Nephron progenitor cell (in vitro differentiated cells): ENCODE data around the gene ZMYND8.
"Not testable (repeated sequence)": the region's sequence is repeated elsewhere in the genome, so short reads cannot be mapped to it uniquely, and the experiment has no call there.

Source experiments
- DNase-seq: peaks from one replicate; pipeline ENCODE4 v3.0.0; 2021
- H3K27ac Mint-ChIP-seq: 2 replicates; pipeline ENCODE4 v1.8.0; 2021; ENCODE audit warnings: mild to moderate bottlenecking, moderate library complexity, mixed read lengths
- H3K27me3 Mint-ChIP-seq: 2 replicates; pipeline ENCODE4 v1.8.0; 2021; ENCODE audit warnings: mild to moderate bottlenecking, low read depth, mixed read lengths; ENCODE audit not compliant: poor library complexity
- H3K36me3 Mint-ChIP-seq: 2 replicates; pipeline ENCODE4 v1.8.0; 2021; ENCODE audit warnings: low read depth, mixed read lengths
- H3K4me1 Mint-ChIP-seq: 2 replicates; pipeline ENCODE4 v1.8.0; 2021; ENCODE audit warnings: mixed read lengths
- H3K4me3 Mint-ChIP-seq: 2 replicates; pipeline ENCODE4 v1.8.0; 2021; ENCODE audit warnings: mild to moderate bottlenecking, moderate library complexity, mixed read lengths
- H3K9me3 Mint-ChIP-seq: 2 replicates; pipeline ENCODE4 v1.8.0; 2021; ENCODE audit warnings: mild to moderate bottlenecking, moderate library complexity, mixed read lengths
- CTCF ChIP-seq: fragments of 200-600 bp; sonication (generic); IDR thresholded peaks from 2 replicates; pipeline ENCODE4 v1.5.0; 2021; ENCODE audit warnings: antibody characterized with exemption

ZMYND8 gene

GRCh38 chr20:47380481-47380880 lies 24.0 kb upstream of the ZMYND8 start:
- Mint-ChIP-seq H3K4me1 (peaks cover 28% of the 10 kb centered on the region), H3K27ac (no peak overlapping the region), H3K27me3 (peaks cover 8% of the 10 kb centered on the region)

DNA sequence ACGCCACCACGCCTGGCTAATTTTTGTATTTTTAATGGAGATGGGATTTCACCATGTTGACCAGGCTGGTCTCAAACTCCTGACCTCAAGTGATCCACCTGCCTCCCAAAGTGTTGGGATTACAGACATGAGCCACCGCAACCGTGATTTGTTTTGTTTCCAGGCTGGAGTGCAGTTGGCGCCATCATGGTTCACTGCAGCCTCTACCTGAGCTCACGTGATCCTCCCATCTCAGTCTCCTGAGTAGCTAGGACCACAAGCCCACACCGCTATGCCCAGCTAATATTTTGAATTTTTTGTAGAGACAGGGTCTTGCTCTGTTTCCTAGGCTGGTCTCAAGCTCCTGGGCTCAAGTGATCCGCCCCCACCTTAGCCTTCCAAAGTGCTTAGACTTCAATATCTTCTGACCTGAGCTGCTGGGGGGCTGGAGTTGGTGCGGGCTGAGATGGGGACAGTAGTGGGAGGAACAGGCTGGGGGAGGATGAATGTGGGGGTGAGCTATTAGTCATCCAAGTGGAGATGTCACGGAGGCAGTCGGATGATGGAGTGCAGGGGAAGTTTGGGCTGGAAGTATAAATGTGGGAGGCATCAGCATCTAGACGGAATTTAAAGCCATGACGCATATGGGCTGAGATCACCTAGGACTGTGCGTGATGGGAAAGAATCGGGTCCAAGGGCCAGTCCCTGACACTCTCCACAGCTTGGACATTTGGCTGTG lies 23.1 kb upstream of the ZMYND8 start:
- Mint-ChIP-seq H3K27me3 (peaks cover 8% of the 10 kb centered on the region), H3K9me3 (no peaks in the 10 kb centered on the region), H3K27ac (peak overlapping the region; percentile 18), H3K4me1 (peaks cover 28% of the 10 kb centered on the region), H3K36me3 (no peaks in the 10 kb centered on the region), H3K4me3 (no peak overlapping the region)
- DNase-seq = no peak
- no peak for TF ChIP-seq CTCF

More at GRCh38 chr20:47380481-47380880, 24.0 kb upstream of the ZMYND8 start:
- no peak for TF ChIP-seq CTCF
- H3K36me3 Mint-ChIP-seq = no peaks in the 10 kb centered on the region
- DNase-seq = no peak
- H3K4me3 Mint-ChIP-seq = no peak overlapping the region
- no peaks in the 10 kb centered on the region for H3K9me3 Mint-ChIP-seq

DNA sequence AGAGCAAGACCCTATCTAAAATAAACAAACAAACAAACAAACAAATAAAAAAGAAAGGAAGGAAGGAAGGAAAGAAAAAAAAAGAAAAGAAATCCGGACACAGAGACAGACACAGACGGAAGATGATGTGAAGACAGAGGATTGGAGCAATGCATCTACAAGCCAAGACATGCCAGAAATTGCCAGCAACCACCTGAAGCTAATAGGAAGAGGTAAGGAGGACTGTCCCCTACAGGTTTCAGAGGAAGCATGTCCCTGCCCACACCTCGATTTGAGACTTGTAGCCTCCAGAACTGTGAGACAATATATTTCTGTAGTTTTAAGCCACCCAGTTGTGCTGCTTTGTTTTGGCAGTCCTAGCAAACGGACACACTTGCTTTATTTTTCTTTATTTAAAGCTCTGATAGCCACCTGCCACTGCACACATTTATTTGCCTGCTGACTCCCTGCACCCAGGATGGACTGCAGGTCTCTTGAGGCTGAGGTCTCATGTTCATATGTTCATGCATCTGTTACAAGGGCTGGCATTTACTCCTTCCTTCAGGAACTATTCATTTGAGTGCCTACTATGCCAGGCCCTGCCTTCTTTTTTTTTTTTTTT lies 20.7 kb upstream of the ZMYND8 start:
- TF ChIP-seq CTCF = no peak
- DNase-seq = no peak
- Mint-ChIP-seq H3K27me3 (peaks cover 6% of the 10 kb centered on the region), H3K27ac (no peak overlapping the region), H3K4me1 (peaks cover 22% of the 10 kb centered on the region), H3K4me3 (no peak overlapping the region), H3K36me3 (no peaks in the 10 kb centered on the region), H3K9me3 (no peaks in the 10 kb centered on the region)

DNA sequence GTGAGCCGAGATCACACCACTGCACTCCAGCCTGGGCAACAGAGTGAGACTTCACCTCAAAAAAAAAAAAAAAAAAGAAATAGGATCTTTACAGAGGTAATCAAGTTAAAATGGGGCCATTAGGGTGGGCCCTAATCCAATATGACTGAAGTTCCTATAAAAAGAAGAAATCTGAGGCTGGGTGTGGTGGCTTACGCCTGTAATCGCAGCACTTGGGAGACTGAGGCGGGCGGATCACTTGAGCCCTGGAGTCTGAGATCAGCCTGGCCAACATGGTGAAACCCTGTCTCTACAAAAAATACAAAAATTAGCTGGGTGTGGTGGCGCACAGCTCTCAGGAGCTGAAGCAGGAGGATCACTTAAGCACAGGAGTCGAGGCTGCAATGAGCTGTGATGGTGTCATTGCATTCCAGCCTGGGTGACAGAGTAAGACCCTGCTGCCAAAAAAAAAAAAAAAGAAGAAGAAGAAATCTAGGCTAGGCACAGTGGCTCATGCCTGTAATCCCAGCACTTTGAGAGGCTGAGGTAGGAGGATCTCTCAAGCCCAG lies 19.7 kb upstream of the ZMYND8 start:
- not testable (repeated sequence) for H3K27ac Mint-ChIP-seq, H3K9me3 Mint-ChIP-seq, H3K27me3 Mint-ChIP-seq, H3K36me3 Mint-ChIP-seq, H3K4me3 Mint-ChIP-seq, DNase-seq
- peaks cover 28% of the 10 kb centered on the region for H3K4me1 Mint-ChIP-seq

GRCh38 chr20:47374121-47374520 lies 17.6 kb upstream of the ZMYND8 start:
- H3K27me3 Mint-ChIP-seq, H3K36me3 Mint-ChIP-seq, H3K9me3 Mint-ChIP-seq, H3K27ac Mint-ChIP-seq, DNase-seq, H3K4me3 Mint-ChIP-seq: not testable (repeated sequence)
- H3K4me1 Mint-ChIP-seq = peaks cover 23% of the 10 kb centered on the region

DNA sequence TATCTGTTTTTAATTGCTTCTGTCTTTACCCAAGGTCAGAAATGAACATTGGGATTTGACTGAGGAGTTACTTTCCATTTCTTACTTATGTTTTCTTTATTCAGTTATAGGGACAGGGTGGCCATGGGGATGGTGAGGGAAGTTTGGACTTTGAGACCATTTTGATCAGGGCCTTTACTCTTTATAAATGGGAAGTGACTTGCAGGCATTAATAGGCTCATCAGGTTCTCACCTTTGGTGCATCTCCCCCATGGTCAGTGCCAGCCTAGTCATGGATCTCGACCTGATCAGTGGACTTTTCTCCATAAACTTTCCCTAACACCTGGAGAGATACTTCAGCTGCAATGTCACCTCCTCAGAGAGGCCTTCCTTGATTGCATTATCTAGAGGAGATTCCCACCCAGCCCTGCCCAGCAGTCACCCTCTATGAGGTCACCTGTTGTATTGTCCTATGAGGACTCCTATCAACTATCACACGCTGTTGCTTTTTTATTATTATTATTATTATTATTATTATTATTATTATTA lies 16.8 kb upstream of the ZMYND8 start:
- no peak overlapping the region for H3K4me3 Mint-ChIP-seq
- no peaks in the 10 kb centered on the region for H3K27me3 Mint-ChIP-seq
- no peak for DNase-seq
- no peaks in the 10 kb centered on the region for H3K36me3 Mint-ChIP-seq
- H3K4me1 Mint-ChIP-seq = peaks cover 26% of the 10 kb centered on the region
- H3K9me3 Mint-ChIP-seq = no peaks in the 10 kb centered on the region
- no peak for TF ChIP-seq CTCF
- H3K27ac Mint-ChIP-seq = no peak overlapping the region
